ENCODE data around the gene SEMA5B. TPM values are rescaled to one million over a fixed set of nuclear protein-coding genes. Genes with fewer than 3 reads are reported as not detected.

The SEMA5B gene
- total and polyA plus RNA-seq, 2 donors (not counting 3 experiments of a cell fraction or from before 2014, with no cell fraction given), result 0.07 TPM; not detected in 1

DNA sequence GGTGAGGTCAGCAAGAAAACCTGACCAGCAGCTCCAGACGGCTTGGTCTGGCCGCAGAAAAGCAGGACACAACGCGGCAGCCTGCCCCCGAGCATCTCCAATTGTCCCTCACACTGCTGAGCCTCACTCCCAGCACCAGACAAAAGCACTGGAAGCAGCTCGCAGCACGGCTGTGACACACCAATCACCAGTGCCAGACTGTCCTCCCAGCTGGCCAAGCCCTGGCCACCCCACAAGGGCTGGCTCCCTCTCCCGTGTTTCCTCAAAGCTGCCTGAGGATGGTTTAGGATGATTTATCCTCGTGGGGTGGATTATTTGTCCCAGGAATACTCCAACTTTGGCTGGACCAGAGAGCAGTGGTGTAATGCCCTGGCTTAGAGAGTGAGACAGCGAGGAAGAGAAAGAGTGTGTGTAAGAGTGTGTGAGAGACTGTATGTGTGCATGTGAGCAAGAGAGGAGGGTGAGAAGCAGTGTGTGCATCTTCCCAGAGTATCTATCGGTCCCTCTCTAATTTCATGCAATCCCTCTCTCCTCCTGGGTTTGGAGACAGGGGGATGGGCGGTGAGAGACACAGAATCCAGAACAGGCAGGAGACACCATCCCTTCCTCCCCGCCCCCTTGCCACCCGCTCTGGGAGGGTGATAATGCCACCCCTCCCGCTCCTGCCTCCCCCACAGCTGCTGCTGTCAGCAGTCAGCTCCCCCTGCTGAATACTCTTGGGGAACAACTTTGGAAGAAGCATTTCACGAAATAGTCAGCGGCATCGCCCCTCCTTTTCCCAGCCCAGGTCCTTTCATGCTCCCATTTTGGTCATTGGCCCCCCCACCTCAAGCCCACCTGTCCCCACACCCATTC lies 34.2 kb downstream of the SEMA5B start:
- H3K4me2 ChIP-seq (ENCODE audit: insufficient read depth, low read length), result no peak overlapping the region
- H2AFZ ChIP-seq (ENCODE audit: low read depth, low read length), result no peak overlapping the region
- H3K9ac ChIP-seq (replicated peaks; ENCODE audit: extremely low read depth, insufficient read depth, low read length), result no peak overlapping the region
- BruUV-seq (replicated peaks), result no TSS peak
- no peak overlapping the region for H3K4me3 ChIP-seq (replicated peaks in 1 of 3; ENCODE audit: insufficient read depth in 1 of 3, low read depth in 1 of 3, low read length in 3 of 3)
- intact Hi-C loops (cut with micrococcal nuclease) (no loop called here), dilution Hi-C loops (cut with MboI; ENCODE audit: extremely low pct_ligation_motif_present, low sequenced_read_pairs) (no loop called here)
- DNase-seq (ENCODE audit: low read depth, low spot score) (no peak), FAIRE-seq (no peak)
- H3K27ac ChIP-seq (ENCODE audit: insufficient read depth, low read depth, low read length), result no peak overlapping the region
- no peaks in the 10 kb centered on the region for H3K4me1 ChIP-seq (ENCODE audit: control insufficient read depth, extremely low read depth, insufficient read depth, low read length)
- no peaks in the 10 kb centered on the region for H3K9me1 ChIP-seq (replicated peaks; ENCODE audit: control insufficient read depth, extremely low read depth, insufficient read depth, low read length)
- H3K9me3 ChIP-seq (replicated peaks; ENCODE audit: control insufficient read depth, insufficient read depth, low read length), result no peaks in the 10 kb centered on the region
- ChIA-PET CTCF (no interaction called here), POLR2A (no interaction called here)
- peaks cover 24 to 35% of the 10 kb centered on the region in 2 experiments for H3K27me3 ChIP-seq (ENCODE audit: control insufficient read depth in 2 of 2, insufficient read depth in 2 of 2, low read length in 2 of 2)
- no peaks in the 10 kb centered on the region for H3K79me2 ChIP-seq (ENCODE audit: control insufficient read depth, insufficient read depth, low read length)
- TF ChIP-seq POLR2AphosphoS5 (IDR thresholded peaks at IDR 0.05; ENCODE audit: insufficient read depth, low read depth, low read length) (no peak), GATA2 (IDR thresholded peaks at IDR 0.05; ENCODE audit: insufficient read depth, insufficient read length, low read depth, low read length) (no peak), EZH2 (IDR thresholded peaks at IDR 0.05; ENCODE audit: borderline replicate concordance, low read depth, low read length, severe bottlenecking) (no peak), JUN (IDR thresholded peaks at IDR 0.05; ENCODE audit: borderline replicate concordance, insufficient read depth, insufficient read length, low read depth) (no peak), POLR2A (IDR thresholded peaks at IDR 0.05; ENCODE audit: low read depth, low read length) (no peak), FOS (IDR thresholded peaks at IDR 0.05; ENCODE audit: borderline replicate concordance, insufficient read depth, low read length) (no peak), MAX (IDR thresholded peaks at IDR 0.05; ENCODE audit: insufficient read depth, insufficient read length) (no peak), MYC (IDR thresholded peaks at IDR 0.05; ENCODE audit: low read depth, low read length) (no peak)
- TF ChIP-seq, protein P1, sequence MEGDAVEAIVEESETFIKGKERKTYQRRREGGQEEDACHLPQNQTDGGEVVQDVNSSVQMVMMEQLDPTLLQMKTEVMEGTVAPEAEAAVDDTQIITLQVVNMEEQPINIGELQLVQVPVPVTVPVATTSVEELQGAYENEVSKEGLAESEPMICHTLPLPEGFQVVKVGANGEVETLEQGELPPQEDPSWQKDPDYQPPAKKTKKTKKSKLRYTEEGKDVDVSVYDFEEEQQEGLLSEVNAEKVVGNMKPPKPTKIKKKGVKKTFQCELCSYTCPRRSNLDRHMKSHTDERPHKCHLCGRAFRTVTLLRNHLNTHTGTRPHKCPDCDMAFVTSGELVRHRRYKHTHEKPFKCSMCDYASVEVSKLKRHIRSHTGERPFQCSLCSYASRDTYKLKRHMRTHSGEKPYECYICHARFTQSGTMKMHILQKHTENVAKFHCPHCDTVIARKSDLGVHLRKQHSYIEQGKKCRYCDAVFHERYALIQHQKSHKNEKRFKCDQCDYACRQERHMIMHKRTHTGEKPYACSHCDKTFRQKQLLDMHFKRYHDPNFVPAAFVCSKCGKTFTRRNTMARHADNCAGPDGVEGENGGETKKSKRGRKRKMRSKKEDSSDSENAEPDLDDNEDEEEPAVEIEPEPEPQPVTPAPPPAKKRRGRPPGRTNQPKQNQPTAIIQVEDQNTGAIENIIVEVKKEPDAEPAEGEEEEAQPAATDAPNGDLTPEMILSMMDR (IDR thresholded peaks at IDR 0.05; ENCODE audit: extremely low read depth in 1 of 2, insufficient read depth in 1 of 2, low read depth in 1 of 2, low read length in 2 of 2), result no peak
- no peaks in the 10 kb centered on the region for H4K20me1 ChIP-seq (replicated peaks; ENCODE audit: control insufficient read depth, extremely low read depth, insufficient read depth, low read length)
- H3K36me3 ChIP-seq (ENCODE audit: control insufficient read depth in 2 of 2, extremely low read depth in 1 of 2, insufficient read depth in 2 of 2, low read length in 2 of 2), result no peaks in the 10 kb centered on the region

Measured in endothelial cell of umbilical vein (primary cell).